Heart right ventricle (tissue), 16 donors: ENCODE measurements around the gene UIMC1. TPM values are rescaled to one million over a fixed set of nuclear protein-coding genes. Genes with fewer than 3 reads are reported as not detected.

Experiments
- ATAC-seq, 8 donors: fragments of 200-7000 bp; cut with Tn5 transposase; one replicate each; pipeline ENCODE4 v1.9.1; 2020; ENCODE audit warnings: mild to moderate bottlenecking in 8 of 8, moderate library complexity in 8 of 8, moderate number of reproducible peaks in 1 of 8
- DNase-seq, 2 donors: peaks; one replicate each; pipeline ENCODE4 v3.0.0-alpha.2; 2020
- H3K27ac ChIP-seq, 10 donors: fragments of 200-600 bp; sonication (generic) in 2 of 10; one replicate each; pipeline versions ENCODE4 v1.5.0 to v1.8.0; 2020 to 2022; ENCODE audit warnings: mild to moderate bottlenecking in 3 of 10
- H3K27me3 ChIP-seq, 7 donors: fragments of 200-600 bp; one replicate each; pipeline ENCODE4 v1.8.0; 2021 to 2022; ENCODE audit warnings: mild to moderate bottlenecking in 2 of 7
- H3K36me3 ChIP-seq, 9 donors: fragments of 200-600 bp; sonication (generic) in 1 of 9; one replicate each; pipeline versions ENCODE4 v1.5.0 to v1.8.0; 2020 to 2022; ENCODE audit warnings: mild to moderate bottlenecking in 2 of 9
- H3K4me1 ChIP-seq, 9 donors: fragments of 200-600 bp; sonication (generic) in 1 of 9; one replicate each; pipeline versions ENCODE4 v1.5.0 to v1.8.0; 2020 to 2022; ENCODE audit warnings: mild to moderate bottlenecking in 4 of 9
- H3K4me3 ChIP-seq, 10 donors: fragments of 200-600 bp; sonication (generic) in 2 of 10; one replicate each; pipeline versions ENCODE4 v1.5.0 to v1.8.0; 2020 to 2022; ENCODE audit warnings: mild to moderate bottlenecking in 7 of 10, moderate library complexity in 2 of 10
- H3K9me3 ChIP-seq, 11 donors: fragments of 200-600 bp in 10 of 11; sonication (generic) in 2 of 11; one replicate each; pipeline versions ENCODE4 v1.5.0 to v1.8.0; 2013 to 2022; ENCODE audit warnings: mild to moderate bottlenecking in 2 of 11, control low read depth in 1 of 11, moderate library complexity in 1 of 11
- CTCF ChIP-seq, 9 donors: fragments of 200-600 bp; sonication (generic) in 2 of 9; IDR thresholded peaks; one replicate each; pipeline versions ENCODE4 v1.5.0 to v1.8.0; 2021 to 2022; ENCODE audit warnings: antibody characterized with exemption in 9 of 9, mild to moderate bottlenecking in 5 of 9, moderate library complexity in 1 of 9
- WGBS, 2 donors: extraction: QIAGEN DNeasy Blood & Tissue Kit; methylation state at CpG; one replicate each; pipeline ENCODE4 v1.1.7; 2013; ENCODE audit warnings: inconsistent platforms in 1 of 2; 5-methylcytosine and 5-hydroxymethylcytosine counted together
- intact Hi-C, 10 donors: fragments of 100-400 bp; cut with DNase I; formaldehyde crosslinking; loops; one replicate each; pipeline versions ENCODE4 v1.11.1 to v1.14.2; 2022
- polyA plus RNA-seq, 2 donors: library from polyadenylated mRNA; stranded (reverse); fragments of 200-250 nt; gene quantifications; one replicate each; pipeline ENCODE4 v1.2.3, GENCODE V29; 2013
- total RNA-seq, 10 donors: library from RNA; stranded (reverse); fragmentation: NEBNext Ultra II Directional in 3 of 10; extraction: Animal tissue kit (Norgen Biotek cat#: 25700) in 3 of 10; gene quantifications; one replicate each; pipeline versions ENCODE4 v1.2.1 to v1.2.4, GENCODE V29; 2021 to 2023
- donor health status: Arrhythmogenic right ventricular cardiomyopathy.
- donor health status: ischemic (EF 13 %, LVEDD 7.1; RV severe dilation, severe dysfunction).
- donor health status: healthy with polysubstance abuse.
- donor health status: DM: no; HTN: yes; CAD: no.
- donor health status: DM: no; HTN: no; CAD: no.
- donor health status: ischemic (EF 25% LVEDD 6.9; RV normal size, moderate dysfunction).
- donor health status: ischemic (EF 25% LVEDD 5.7; RV mildly dilated, moderate dysfunction).
- donor health status: healthy.
- donor health status: DM: yes; HTN: yes; CAD: no.
- donor health status: Ischemic cardiomyopathy.
- donor health status: ischemic (EF 35%, LVEDD 5.7; RV mildly dilated, moderate dysfunction).
- donor health status: nonischemic (EF 11% LVEDD 7.7; RV severe dilation, severe dysfunction).
- donor health status: DM: yes; HTN: yes; CAD: no.
- donor health status: PGD.
- donor health status: ischemic (EF 29% LVEDD 5.4; RV normal size, mild dysfunction).
- donor health status: nonischemic (EF 23%, LVEDD 6.1; RV moderate dilation, normal function).

The UIMC1 gene
- total and polyA plus RNA-seq, 12 donors: 24.0 to 45.5 (median 35.3) TPM

- H3K36me3 ChIP-seq: no peaks in the 10 kb centered on the region
- no peak overlapping the region for H3K27ac ChIP-seq
- H3K4me1 ChIP-seq: no peaks in the 10 kb centered on the region
- no peak for ATAC-seq
- H3K4me3 ChIP-seq: no peak overlapping the region
- H3K27me3 ChIP-seq: peaks cover 0 to 56% (median 23%) of the 10 kb centered on the region in 7 donors
- intact Hi-C loops: no loop called here
- TF ChIP-seq CTCF (IDR thresholded peaks at IDR 0.05): no peak
- no peaks in the 10 kb centered on the region for H3K9me3 ChIP-seq
- DNase-seq: no peak
- 89 to 93% methylated on average over 18 of the region's 18 CpGs for WGBS, 2 donors
These were observed 151.0 kb downstream of the UIMC1 start for GRCh38 chr5:176855598-176855997.

Other genes with a start within 250 kb of the UIMC1 start
- under 1 TPM in 4 of 10 donors, not detected in 6; 0.06 to 0.35 (median 0.09) TPM for gene UNC5A, start 196.2 kb downstream of the UIMC1 start, total RNA-seq
- under 1 TPM in 1 of 2 donors, not detected in 1; 0.01 TPM for gene UNC5A, start 196.2 kb downstream of the UIMC1 start, polyA plus RNA-seq
- gene HK3, start 107.4 kb downstream of the UIMC1 start, total RNA-seq: 10 to 100 TPM in 1 of 10 donors, 1 to 10 TPM in 7, under 1 TPM in 2; 0.68 to 18.7 (median 2.9) TPM
- 10 to 100 TPM in 1 of 2 donors, 1 to 10 TPM in 1; 4.5 to 17.2 TPM for gene HK3, start 107.4 kb downstream of the UIMC1 start, polyA plus RNA-seq
- gene ZNF346, start 15.9 kb upstream of the UIMC1 start, total RNA-seq: 10 to 100 TPM in 2 of 10 donors, 1 to 10 TPM in 8; 7.2 to 11.0 (median 8.7) TPM
- 1 to 10 TPM; 4.8 to 6.7 TPM for gene ZNF346, start 15.9 kb upstream of the UIMC1 start, polyA plus RNA-seq
- 1 to 10 TPM in 2 of 10 donors, under 1 TPM in 7, not detected in 1; 0.25 to 2.7 (median 0.37) TPM for gene FGFR4, start 80.1 kb upstream of the UIMC1 start, total RNA-seq
- 1 to 10 TPM; 1.4 to 2.4 TPM for gene FGFR4, start 80.1 kb upstream of the UIMC1 start, polyA plus RNA-seq
- 10 to 100 TPM; 34.4 to 62.9 (median 47.2) TPM for gene NSD1, start 127.0 kb upstream of the UIMC1 start, total RNA-seq
- gene NSD1, start 127.0 kb upstream of the UIMC1 start, polyA plus RNA-seq: 10 to 100 TPM in 1 of 2 donors, 1 to 10 TPM in 1; 5.6 to 10.0 TPM